GM18868 (cell line): ENCODE results near the gene EHHADH.
A peak's percentile ranks its signal among the peaks of the same experiment; 100 is the strongest.
"Not testable (repeated sequence)": the region's sequence is repeated elsewhere in the genome, so short reads cannot be mapped to it uniquely, and the experiment has no call there.

Experiments used
- ATAC-seq: cut with Tn5 transposase; IDR thresholded peaks from one replicate; pipeline ENCODE4 v1.9.1; 2021; ENCODE audit warnings: mild to moderate bottlenecking, moderate library complexity; ENCODE audit not compliant: unreplicated experiment

The EHHADH gene

DNA sequence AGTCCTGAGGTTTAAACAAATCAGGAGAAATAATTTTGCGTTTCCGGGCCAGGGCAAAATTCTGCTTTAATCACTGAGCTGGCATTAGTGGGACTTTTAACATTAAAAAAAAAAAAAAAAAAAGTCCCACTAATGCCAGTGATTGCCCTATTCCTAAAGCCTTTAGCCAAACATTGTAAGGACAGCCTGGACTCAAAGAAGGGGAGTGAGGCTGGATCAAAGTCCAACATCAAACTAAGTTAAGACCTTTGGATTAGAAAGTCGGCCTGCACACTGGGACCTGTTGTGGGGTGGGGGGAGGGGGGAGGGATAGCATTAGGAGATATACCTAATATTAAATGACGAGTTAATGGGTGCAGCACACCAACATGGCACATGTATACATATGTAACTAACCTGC lies 716 bp downstream of the EHHADH start:
- ATAC-seq, result not testable (repeated sequence)

GRCh38 chr3:185251272-185251671 lies 2.6 kb downstream of the EHHADH start:
- no peak for ATAC-seq

DNA sequence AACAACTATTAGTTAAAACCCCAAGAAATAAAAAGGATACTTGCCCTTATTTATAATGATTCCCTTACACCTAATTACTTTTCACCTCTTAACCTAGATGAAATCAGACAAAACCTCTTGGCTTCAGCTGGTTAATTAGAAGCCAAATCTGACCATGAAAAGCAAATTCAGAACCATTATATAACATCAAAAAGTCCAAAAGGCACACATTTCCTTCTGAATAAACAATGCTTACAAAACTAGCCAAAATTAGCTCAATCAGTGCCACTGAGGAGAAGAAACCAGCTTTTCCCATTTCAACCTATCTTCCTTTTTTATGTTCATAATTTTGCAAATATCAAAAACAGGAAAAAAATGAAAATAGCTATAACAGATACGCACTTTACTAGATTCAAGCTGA lies 3.2 kb downstream of the EHHADH start:
- ATAC-seq, result no peak

- no peak for ATAC-seq
These were observed 3.6 kb downstream of the EHHADH start for GRCh38 chr3:185250247-185250646.

- no peak for ATAC-seq
These were observed 11.2 kb downstream of the EHHADH start for GRCh38 chr3:185242642-185243041.

DNA sequence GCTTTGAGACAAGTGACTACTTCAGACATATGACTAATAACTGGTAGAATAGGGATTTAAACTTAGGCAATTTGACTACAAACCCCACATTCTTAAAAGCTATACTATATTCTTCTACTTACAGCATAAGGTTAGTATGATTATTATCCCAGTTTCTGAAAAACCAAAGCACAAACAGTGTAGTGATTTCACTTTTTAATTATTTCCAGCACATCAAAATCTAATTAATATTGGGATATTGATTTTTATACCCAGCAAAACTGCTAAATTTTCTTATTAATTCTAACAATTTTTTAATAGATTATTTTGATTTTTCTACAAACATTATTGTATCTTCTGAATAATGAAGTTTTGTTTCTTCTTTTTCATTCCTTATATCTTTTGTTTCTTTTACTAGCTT lies 16.9 kb downstream of the EHHADH start:
- ATAC-seq, result no peak

GRCh38 chr3:185233328-185233727 lies 20.5 kb downstream of the EHHADH start:
- no peak for ATAC-seq

DNA sequence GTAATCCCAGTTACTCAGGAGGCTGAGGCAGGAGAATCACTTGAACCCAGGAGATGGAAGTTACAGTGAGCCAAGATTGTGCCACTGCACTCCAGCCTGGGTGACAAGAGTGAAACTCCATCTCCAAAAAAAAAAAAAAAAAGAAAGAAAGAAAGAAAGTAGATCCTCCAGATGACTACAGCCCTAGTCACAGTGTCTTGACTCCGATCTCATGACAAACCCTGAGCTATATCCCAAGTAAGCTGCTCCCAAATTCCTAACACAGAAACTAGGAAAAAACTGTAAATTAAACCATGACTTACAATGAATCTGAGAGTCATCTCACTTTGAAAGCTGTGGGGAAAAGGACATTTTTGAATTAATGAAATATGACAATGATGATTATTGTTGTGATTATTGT lies 27.3 kb downstream of the EHHADH start:
- ATAC-seq, result not testable (repeated sequence)

- no peak for ATAC-seq
These were observed 28.3 kb downstream of the EHHADH start for GRCh38 chr3:185225523-185225922.

DNA sequence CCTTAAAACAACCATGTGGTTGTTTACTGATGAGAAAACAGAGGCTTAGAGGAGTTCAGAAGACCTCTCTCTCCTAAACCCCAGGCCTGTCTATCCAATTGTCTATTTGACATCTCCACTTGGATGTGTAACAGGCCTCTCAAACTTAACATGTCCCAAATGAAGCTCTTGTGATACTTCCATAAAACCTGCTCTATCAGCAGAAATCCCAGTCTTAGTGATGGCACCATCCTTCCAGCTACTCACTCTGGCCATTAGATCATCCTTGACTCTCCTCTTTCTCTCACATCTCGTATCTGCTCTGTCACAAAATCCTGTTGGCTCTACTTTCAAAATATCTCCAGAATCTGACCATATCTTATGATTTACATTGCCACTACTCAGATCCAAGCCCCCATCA lies 28.8 kb downstream of the EHHADH start:
- ATAC-seq, result no peak

GRCh38 chr3:185221203-185221602 lies 32.6 kb downstream of the EHHADH start:
- ATAC-seq, result no peak

- no peak for ATAC-seq
These were observed 37.3 kb downstream of the EHHADH start for GRCh38 chr3:185216607-185216958.

- no peak for ATAC-seq
These were observed 37.8 kb downstream of the EHHADH start for GRCh38 chr3:185215873-185216606.

DNA sequence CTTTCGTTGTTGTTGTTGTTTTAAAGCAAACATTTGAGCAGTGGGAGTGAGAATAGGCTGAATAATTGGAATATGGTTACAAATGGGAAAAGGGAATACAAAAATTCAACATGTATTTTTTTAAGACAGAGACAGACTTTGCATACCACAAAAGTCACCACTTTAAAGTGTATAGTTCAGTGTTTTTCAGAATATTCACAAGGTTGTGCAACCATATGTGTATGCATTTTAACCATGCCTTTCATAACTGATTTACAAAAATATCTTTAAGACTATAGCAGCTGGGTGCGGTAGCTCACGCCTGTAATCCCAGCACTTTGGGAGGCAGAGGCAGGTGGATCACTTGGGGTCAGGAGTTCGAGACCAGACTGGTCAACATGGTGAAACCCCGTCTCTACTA lies 41.3 kb downstream of the EHHADH start:
- no peak for ATAC-seq

- ATAC-seq, result no peak
These were observed 41.8 kb downstream of the EHHADH start for GRCh38 chr3:185212086-185212485.

DNA sequence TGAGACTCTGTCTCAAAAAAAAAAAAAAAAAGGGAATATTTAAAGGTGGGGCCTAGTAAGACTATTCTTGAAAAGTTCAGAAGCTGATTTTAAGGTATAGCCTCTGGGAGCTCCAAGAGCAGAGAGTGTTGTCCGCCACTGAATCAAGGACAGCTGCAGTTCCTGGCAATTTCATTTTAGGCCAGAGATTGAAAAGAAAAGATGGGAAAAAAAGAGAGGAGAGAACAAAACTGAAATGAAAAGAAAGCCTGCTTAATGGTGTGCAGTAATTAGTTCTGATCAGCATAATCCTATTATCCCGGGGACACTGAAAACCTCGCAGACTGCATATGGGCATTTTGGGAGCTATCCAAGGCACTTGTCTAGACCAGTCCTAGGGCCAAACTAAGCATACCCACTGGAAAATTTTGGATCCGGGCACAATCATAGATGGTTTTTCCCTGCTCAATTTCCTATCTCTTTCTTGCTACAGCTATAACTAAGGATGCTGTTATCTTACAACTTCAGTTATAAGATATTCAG lies 43.2 kb downstream of the EHHADH start:
- ATAC-seq, result no peak

- ATAC-seq, result no peak
These were observed 45.0 kb downstream of the EHHADH start for GRCh38 chr3:185208823-185209222.

DNA sequence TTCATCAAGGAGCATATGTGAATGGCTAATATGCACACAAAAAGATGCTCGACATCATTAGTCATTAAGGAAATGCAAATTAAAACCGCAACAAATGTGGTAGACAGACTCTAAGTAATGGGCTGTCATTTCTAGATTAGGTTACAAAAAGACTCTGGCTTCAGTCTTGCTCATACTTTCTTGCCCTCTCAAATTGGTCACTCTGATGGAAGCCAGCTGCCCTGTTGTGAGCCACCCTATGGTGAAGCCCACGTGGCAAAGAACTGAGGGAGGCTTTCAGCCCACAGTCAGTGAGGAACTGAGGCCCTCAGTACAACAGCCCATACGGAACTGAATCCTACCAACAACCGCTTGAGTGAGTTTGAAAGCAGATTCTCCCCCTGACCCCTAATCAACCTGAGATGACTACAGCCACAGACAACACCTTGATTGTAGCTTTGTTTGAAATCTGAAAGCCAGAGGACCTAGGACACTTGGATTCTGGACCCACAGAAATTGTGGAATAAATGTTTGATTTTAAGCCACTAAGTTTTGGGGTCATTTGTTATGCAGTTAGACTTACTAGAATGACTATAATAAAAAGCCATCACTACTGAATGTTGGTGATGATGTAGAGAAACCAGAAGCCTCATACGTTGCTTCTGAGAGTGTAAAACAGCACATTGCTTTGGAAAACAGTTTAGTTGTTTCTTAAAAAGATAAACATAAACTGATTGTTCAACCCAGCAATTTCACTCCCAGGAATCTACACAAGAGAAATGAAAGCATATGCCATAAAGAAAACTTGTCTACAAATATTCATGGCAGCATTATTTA lies 45.7 kb downstream of the EHHADH start:
- peak; percentile 99 for ATAC-seq

DNA sequence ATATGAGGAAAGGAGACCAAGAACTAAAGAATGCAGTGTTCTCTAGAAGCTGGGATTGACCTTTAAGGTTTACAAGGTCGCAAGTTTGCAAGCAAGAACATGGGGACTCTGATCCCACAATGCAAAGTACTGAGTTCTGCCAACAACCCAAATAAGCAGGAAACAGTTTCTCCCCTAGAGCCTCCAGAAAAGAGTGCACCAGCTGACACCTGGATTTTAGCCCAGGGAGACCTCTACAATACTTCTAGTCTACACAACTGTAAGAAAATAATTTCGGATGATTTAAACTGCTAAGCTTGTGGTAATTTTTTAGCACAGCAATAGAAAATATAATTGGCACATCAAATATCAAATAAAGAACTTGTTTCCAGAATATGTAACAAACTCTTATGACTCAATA lies 46.4 kb downstream of the EHHADH start:
- no peak for ATAC-seq

GRCh38 chr3:185205865-185206264 lies 48.0 kb downstream of the EHHADH start:
- ATAC-seq, result no peak

DNA sequence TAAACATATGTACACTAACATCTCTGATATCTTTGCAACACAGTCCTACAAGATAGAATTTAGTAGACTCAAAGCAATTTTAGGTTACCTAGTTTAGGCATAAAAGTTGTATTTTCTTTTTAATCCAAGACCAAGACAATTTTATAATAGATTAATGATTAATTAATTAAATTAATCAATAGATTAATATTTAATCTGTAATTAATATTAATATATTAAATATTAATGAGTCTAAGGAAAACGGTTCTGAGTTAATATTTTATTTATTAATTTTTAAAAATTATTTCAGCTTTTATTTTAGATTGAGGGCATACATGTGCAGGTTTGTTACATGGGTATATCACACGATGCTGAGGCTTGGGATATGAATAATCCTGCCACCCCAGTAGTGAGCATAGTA lies 49.0 kb downstream of the EHHADH start:
- no peak for ATAC-seq

DNA sequence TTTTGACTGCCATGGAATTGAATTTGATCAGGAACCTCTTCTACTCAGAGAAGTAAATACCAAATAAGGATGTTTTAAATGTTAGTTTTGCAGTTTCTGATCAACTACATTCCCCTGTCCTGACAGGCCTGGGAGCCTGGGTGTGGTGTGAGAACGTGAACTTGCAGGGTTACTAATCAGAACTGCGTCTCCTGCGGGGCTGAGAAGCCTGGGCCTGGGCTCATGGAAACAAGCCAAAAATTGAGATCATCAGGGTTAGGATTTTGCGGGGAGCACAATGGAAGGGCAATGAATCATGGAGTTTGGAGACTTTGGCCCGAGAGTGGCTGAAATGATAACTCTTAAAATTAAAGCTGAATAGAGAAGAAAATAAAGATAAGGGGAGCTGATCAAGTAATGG lies 53.2 kb downstream of the EHHADH start:
- no peak for ATAC-seq
